ENCODE measurements around the gene SUCO.

The SUCO gene

GRCh38 chr1:172647110-172647564 is 114.2 kb downstream of the SUCO start:
- DNase-seq (ENCODE audit: low spot score) = no peak

DNA sequence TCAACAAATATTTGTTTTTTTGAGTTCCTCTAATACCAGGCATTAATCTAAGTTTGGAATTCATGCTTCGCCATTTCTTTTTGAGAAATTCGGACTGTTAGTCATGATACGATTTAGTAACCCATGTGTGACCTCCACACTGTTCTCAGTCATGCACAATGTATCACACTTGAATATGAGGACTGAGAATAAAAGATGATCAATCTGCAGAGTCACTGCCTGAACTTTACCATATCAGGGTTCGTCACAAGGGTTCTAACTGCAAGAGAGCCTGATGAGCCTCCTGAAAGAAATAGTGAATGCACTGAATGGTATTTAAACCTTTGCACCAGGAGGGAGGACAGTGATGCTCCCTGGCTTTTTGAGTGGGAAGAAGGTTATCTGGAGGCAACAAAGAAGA is 115.0 kb downstream of the SUCO start:
- no peak for DNase-seq (ENCODE audit: low spot score)

- DNase-seq (ENCODE audit: low spot score) = no peak
Observed at GRCh38 chr1:172650474-172651193, 117.7 kb downstream of the SUCO start.

DNA sequence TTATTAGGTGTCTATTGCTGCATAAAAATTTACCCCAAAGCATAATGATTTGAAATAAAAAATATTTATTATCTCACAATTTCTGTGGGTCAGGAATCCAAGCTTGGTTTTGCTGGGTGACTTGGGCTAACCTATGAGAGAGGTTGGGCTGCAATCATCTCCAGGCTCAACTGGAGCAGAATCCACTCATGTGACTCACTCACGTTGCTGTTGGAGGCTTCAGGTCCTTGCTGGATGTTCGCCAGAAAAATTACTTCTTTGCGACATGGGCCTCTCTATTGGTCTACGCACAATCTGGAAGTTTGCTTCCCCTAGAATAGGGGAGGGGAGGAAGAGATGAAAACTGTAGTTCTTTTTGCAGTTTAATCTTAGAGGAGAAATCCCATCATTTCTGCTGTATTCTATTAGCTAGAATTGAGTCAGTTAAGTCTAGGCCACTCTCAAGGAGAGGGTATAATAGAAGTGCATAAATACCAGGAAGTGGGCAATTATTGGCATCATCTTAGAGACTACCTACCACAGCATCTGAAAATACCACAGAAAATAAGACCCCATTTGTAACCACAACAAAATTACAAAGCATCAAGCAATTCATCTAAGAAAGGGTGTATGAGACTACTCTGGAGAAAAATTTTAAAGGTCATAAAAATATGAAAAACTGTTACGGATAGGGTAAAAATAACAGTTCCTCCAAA is 120.2 kb downstream of the SUCO start:
- no peak for DNase-seq (ENCODE audit: low spot score)

GRCh38 chr1:172654535-172654934 is 121.6 kb downstream of the SUCO start:
- DNase-seq (ENCODE audit: low spot score) = peak; percentile 62

DNA sequence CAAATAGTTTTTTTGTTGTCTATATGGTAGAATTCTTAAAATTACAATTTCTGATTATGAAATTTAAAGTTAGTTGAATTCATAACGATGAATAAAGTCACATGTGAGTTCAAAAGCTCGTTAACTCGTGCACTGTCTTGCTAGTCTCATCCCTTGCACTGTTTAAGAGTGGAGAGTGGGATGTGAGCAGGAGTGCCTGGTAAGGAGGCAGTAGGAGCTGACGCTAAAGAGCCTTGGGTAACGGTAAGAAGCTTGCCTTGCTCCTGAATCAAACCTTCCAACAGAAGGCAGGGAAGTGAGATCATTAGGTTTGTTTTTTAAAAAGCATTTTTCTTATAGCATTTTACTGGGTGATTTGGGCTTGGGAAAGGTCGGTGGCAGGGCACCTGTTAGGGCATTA is 123.6 kb downstream of the SUCO start:
- DNase-seq (ENCODE audit: low spot score) = no peak

DNA sequence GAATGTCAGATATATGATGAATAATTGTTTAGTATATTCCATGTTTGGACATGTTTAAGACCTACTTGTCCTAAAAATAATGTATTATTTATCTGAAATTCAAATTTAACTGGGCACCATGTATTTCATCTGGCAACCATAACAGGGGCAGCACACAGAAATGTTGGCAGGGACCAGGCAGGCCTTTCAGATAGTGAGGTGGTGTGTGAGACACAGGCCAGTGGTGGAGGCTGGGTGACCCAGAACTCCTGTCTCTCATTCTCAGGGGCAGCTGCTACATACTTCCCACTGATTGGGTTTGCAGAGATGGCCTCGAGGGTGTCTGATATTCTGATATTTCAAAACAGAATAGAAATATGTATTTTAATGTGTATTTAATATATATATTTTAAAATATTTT is 124.6 kb downstream of the SUCO start:
- DNase-seq (ENCODE audit: low spot score) = no peak

DNA sequence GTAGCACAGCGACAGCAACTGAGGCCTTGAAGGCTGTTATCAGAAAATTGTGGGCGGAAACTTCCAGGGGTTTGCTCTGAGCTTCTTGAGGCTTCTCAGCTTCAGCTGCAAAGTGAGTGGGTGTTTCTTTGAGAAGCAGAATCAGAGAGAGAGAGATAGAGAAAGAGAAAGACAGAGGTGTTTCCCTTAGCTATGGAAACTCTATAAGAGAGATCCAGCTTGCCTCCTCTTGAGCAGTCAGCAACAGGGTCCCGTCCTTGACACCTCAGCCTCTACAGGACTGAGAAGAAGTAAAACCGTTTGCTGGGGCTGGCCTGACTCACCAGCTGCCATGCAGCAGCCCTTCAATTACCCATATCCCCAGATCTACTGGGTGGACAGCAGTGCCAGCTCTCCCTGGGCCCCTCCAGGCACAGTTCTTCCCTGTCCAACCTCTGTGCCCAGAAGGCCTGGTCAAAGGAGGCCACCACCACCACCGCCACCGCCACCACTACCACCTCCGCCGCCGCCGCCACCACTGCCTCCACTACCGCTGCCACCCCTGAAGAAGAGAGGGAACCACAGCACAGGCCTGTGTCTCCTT is 126.0 kb downstream of the SUCO start, which contains the start of gene FASLG:
FASLG (plus strand) TSS at position 233 of the 583 bp plus-strand sequence; CDS start at position 332, 99 bp downstream.
- DNase-seq (ENCODE audit: low spot score) = no peak

DNA sequence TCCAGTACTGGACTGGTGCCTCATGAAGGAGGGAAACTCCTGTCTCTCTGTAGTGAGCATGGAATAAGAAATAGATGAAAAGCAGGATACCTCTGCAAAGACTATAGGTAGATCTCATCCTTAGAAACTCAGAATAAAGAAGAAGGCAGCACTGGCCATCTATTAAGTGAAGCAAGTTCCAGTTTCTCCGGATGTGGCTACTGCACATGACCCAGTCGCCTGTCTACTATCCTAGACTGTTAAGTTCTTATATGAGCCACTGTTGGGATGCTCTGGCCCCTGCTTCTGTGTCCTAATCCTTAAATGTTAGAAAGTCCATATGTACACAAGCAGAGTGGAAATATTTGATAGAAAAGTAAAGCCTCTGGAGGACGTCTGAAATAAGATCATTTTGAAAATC is 128.2 kb downstream of the SUCO start:
- no peak for DNase-seq (ENCODE audit: low spot score)

Data from hepatic stellate cell (primary cell).